SK-N-SH (cell line): Measurements from ENCODE around the gene ZSCAN10. TPM values are rescaled to one million over a fixed set of nuclear protein-coding genes. Genes with fewer than 3 reads are reported as not detected.

Experiments used
- CTCF ChIA-PET: fragments of 300-600, 350-600 bp; formaldehyde crosslinking; extraction: SDS; loops from one replicate; lab custom pipeline; 2021; lab: Yijun Ruan, JAX
- POLR2A ChIA-PET: fragments of 350-600 bp; sonication (Branson Sonifier 250); formaldehyde crosslinking; extraction: SDS; loops from one replicate; lab custom pipeline; 2020; ENCODE audit warnings: antibody characterized with exemption, inconsistent platforms; lab: Yijun Ruan, JAX
- DNase-seq: peaks from one replicate; pipeline ENCODE4 v3.0.0; 2012
- H2AFZ ChIP-seq: fragments of 200-600 bp; sonication (generic); 2 replicates; pipeline ENCODE4 v1.8.1; 2016; ENCODE audit warnings: antibody characterized with exemption, mild to moderate bottlenecking, low read depth
- H3F3A ChIP-seq: fragments of 200-600 bp; sonication (generic); replicated peaks from 2 replicates; pipeline ENCODE3; 2016; ENCODE audit warnings: antibody characterized with exemption, mild to moderate bottlenecking; ENCODE audit not compliant: insufficient read depth
- H3K27ac ChIP-seq, 2 experiments: fragments of 200-500 bp in 1 of 2; fragments of 200-600 bp in 1 of 2; sonication (Bioruptor generic) in 1 of 2; sonication (generic), shearing (Covaris generic) in 1 of 2; 2 replicates each; pipeline versions ENCODE4 v1.5.1 to v1.6.1; 2014 to 2016; ENCODE audit warnings: low read depth in 2 of 2, inconsistent platforms in 1 of 2, low read length in 1 of 2, mild to moderate bottlenecking in 1 of 2, mixed read lengths in 1 of 2
- H3K27me3 ChIP-seq: fragments of 200-600 bp; sonication (generic), shearing (Covaris generic); 2 replicates; pipeline ENCODE4 v1.6.1; 2016; ENCODE audit warnings: mixed run types; ENCODE audit not compliant: insufficient read depth
- H3K36me3 ChIP-seq, 2 experiments: fragments of 200-500 bp in 1 of 2; fragments of 200-600 bp in 1 of 2; sonication (Bioruptor generic) in 1 of 2; sonication (generic) in 1 of 2; replicated peaks in 1 of 2; 2 replicates each; pipeline versions ENCODE3 to v1.5.1; 2014 to 2016; ENCODE audit warnings: low read length in 1 of 2, mild to moderate bottlenecking in 1 of 2; ENCODE audit not compliant: insufficient read depth in 2 of 2, control insufficient read depth in 1 of 2
- H3K4me1 ChIP-seq, 2 experiments: fragments of 200-500 bp in 1 of 2; fragments of 200-600 bp in 1 of 2; sonication (Bioruptor generic) in 1 of 2; sonication (generic), shearing (Covaris generic) in 1 of 2; 2 replicates each; pipeline versions ENCODE4 v1.5.1 to v1.6.1; 2014 to 2016; ENCODE audit warnings: low read depth in 1 of 2, low read length in 1 of 2, mixed run types in 1 of 2; ENCODE audit not compliant: insufficient read depth in 2 of 2, control insufficient read depth in 1 of 2
- H3K4me2 ChIP-seq: fragments of 200-600 bp; sonication (generic), shearing (Covaris generic); 2 replicates; pipeline ENCODE4 v1.6.1; 2017; ENCODE audit warnings: mixed run types
- H3K4me3 ChIP-seq, 2 experiments: fragments of 200-500 bp in 1 of 2; fragments of 200-600 bp in 1 of 2; sonication (Bioruptor generic) in 1 of 2; sonication (generic), shearing (Covaris generic) in 1 of 2; 2 replicates each; pipeline versions ENCODE4 v1.5.1 to v1.8.1; 2014 to 2016; ENCODE audit warnings: low read depth in 2 of 2, inconsistent platforms in 1 of 2, low read length in 1 of 2, mild to moderate bottlenecking in 1 of 2, mixed read lengths in 1 of 2, moderate library complexity in 1 of 2
- H3K79me2 ChIP-seq: fragments of 200-600 bp; sonication (generic); 2 replicates; pipeline ENCODE4 v1.8.1; 2017; ENCODE audit warnings: mild to moderate bottlenecking; ENCODE audit not compliant: insufficient read depth
- H3K9ac ChIP-seq: fragments of 200-600 bp; sonication (generic); 2 replicates; pipeline ENCODE4 v1.6.1; 2017; ENCODE audit warnings: mixed run types
- H3K9me2 ChIP-seq: fragments of 200-600 bp; sonication (generic); 2 replicates; pipeline ENCODE4 v1.6.1; 2017; ENCODE audit warnings: mixed run types
- H3K9me3 ChIP-seq: fragments of 200-600 bp; sonication (generic); 2 replicates; pipeline ENCODE4 v1.6.1; 2017; ENCODE audit warnings: mixed run types, mild to moderate bottlenecking, moderate library complexity
- H4K20me1 ChIP-seq: fragments of 200-600 bp; sonication (generic); 2 replicates; pipeline ENCODE4 v1.6.1; 2017; ENCODE audit warnings: mild to moderate bottlenecking, mixed run types; ENCODE audit not compliant: insufficient read depth
- ELF1 ChIP-seq: IDR thresholded peaks from 2 replicates; pipeline ENCODE4 v1.4.0; 2012
- FOXM1 ChIP-seq: IDR thresholded peaks from 2 replicates; pipeline ENCODE4 v1.4.0; 2012; ENCODE audit warnings: low read depth, mild to moderate bottlenecking
- MAX ChIP-seq: IDR thresholded peaks from 2 replicates; pipeline ENCODE4 v1.4.0; 2012; ENCODE audit warnings: low read depth
- MXI1 ChIP-seq: IDR thresholded peaks from 2 replicates; pipeline ENCODE4 v1.6.1; 2012; ENCODE audit warnings: mild to moderate bottlenecking, low read depth, low read length, improper control_type of control experiment
- POLR2AphosphoS5 ChIP-seq: IDR thresholded peaks from 2 replicates; pipeline ENCODE4 v1.6.1; 2012; ENCODE audit warnings: low read depth, low read length
- REST ChIP-seq: IDR thresholded peaks from 2 replicates; pipeline ENCODE4 v1.6.1; 2012; ENCODE audit warnings: mild to moderate bottlenecking, low read depth, low read length, moderate library complexity
- SIN3A ChIP-seq: IDR thresholded peaks from 2 replicates; pipeline ENCODE4 v1.6.1; 2012; ENCODE audit warnings: low read depth, mild to moderate bottlenecking, low read length, moderate library complexity, borderline replicate concordance
- TAF1 ChIP-seq: IDR thresholded peaks from 2 replicates; pipeline ENCODE4 v1.6.1; 2012; ENCODE audit warnings: low read depth, mild to moderate bottlenecking, low read length, moderate library complexity, borderline replicate concordance
- USF2 ChIP-seq: fragments of 150-350 bp; IDR thresholded peaks from 2 replicates; pipeline ENCODE4 v1.6.1; 2017; ENCODE audit warnings: antibody characterized with exemption, low read length, low read depth, borderline replicate concordance
- WGBS: methylation state at CpG from one replicate; pipeline ENCODE4 v1.1.6; 2017; ENCODE audit warnings: low lambda C conversion rate; 5-methylcytosine and 5-hydroxymethylcytosine counted together
- polyA plus RNA-seq, 3 experiments: library from polyadenylated mRNA; depleted of rRNA; stranded (reverse); fragments of >200 nt; gene quantifications; 2 replicates each; pipeline ENCODE4 v1.2.3, GENCODE V29; 2012

The ZSCAN10 gene
- polyA plus RNA-seq, 1 of the 3 experiments (the other 2 are of a cell fraction) = 0.05 TPM

- 93% methylated on average over 12 of the region's 13 CpGs for WGBS
- CTCF ChIA-PET = interaction anchor here (1.1 to 4.6 kb wide), 4 partner anchors 9 to 109 kb away, joined by 3 to 43 read pairs (median 4); no protein-coding TSS in a partner anchor
Measured at GRCh38 chr16:3137267-3137666, 38.2 kb upstream of the ZSCAN10 start.

GRCh38 chr16:3135126-3135715, 36.1 kb upstream of the ZSCAN10 start:
- Histone ChIP-seq H3K9ac (peak overlapping the region; percentile 94), H2AFZ (peak overlapping the region; percentile 96), H3F3A (peaks cover 18% of the 10 kb centered on the region), H3K36me3 (peaks cover 16 to 27% of the 10 kb centered on the region in 2 experiments), H3K9me3 (no peaks in the 10 kb centered on the region), H3K4me3 (peak overlapping the region; percentile 81 to 96), H3K27me3 (no peaks in the 10 kb centered on the region), H4K20me1 (peaks cover 8% of the 10 kb centered on the region; the same call in 1 of the 2 replicates), H3K27ac (peak overlapping the region; percentile 77 to 82), H3K4me2 (peak overlapping the region; percentile 96), H3K4me1 (peaks cover 2 to 7% of the 10 kb centered on the region in 2 experiments; a peak in 3 of 4 replicates), H3K9me2 (no peaks in the 10 kb centered on the region), H3K79me2 (peaks cover 50% of the 10 kb centered on the region)
- WGBS = 0% methylated on average over 11 of the region's 43 CpGs
- POLR2A ChIA-PET = interaction anchor here (0.6 to 2.2 kb wide), 8 partner anchors 8 to 39 kb away, joined by 3 to 18 read pairs (median 4); no protein-coding TSS in a partner anchor
- CTCF ChIA-PET = interaction anchor here (0.8 to 4.6 kb wide), 7 partner anchors 15 to 267 kb away, joined by 3 to 43 read pairs (median 6); no protein-coding TSS in a partner anchor
- no peak for DNase-seq
- 0 out of 2 replicates have a peak, but pooled peaks have one; percentile 6 for TF ChIP-seq MAX
- 0 out of 2 replicates have a peak, but pooled peaks have one; percentile 40 for TF ChIP-seq MXI1
- no peak for TF ChIP-seq FOXM1
- no peak for TF ChIP-seq REST
- no peak for TF ChIP-seq SIN3A
- peak; percentile 54; the same call in 1 of the 2 replicates for TF ChIP-seq TAF1

More at GRCh38 chr16:3137267-3137666, 38.2 kb upstream of the ZSCAN10 start:
- H3K4me1 ChIP-seq = peaks cover 2 to 7% of the 10 kb centered on the region in 2 experiments; a peak in 3 of 4 replicates
- H3K27ac ChIP-seq = no peak overlapping the region
- H2AFZ ChIP-seq = no peak overlapping the region
- H3K9ac ChIP-seq = no peak overlapping the region
- no peaks in the 10 kb centered on the region for H3K9me2 ChIP-seq
- H3K27me3 ChIP-seq = no peaks in the 10 kb centered on the region
- no peak overlapping the region for H3K4me3 ChIP-seq
- H3K9me3 ChIP-seq = no peaks in the 10 kb centered on the region
- no peak overlapping the region for H3K4me2 ChIP-seq
- POLR2A ChIA-PET = interaction anchor here (1.3 kb wide), 1 partner anchor 12 kb away, joined by 3 read pairs; no protein-coding TSS in a partner anchor
- DNase-seq = no peak
- H3F3A ChIP-seq = peaks cover 4% of the 10 kb centered on the region
- TF ChIP-seq POLR2AphosphoS5 (no peak), SIN3A (no peak), USF2 (no peak), ELF1 (no peak), MAX (no peak)
- peaks cover 15 to 33% of the 10 kb centered on the region in 2 experiments for H3K36me3 ChIP-seq
- peaks cover 43% of the 10 kb centered on the region for H3K79me2 ChIP-seq
- H4K20me1 ChIP-seq = peaks cover 8% of the 10 kb centered on the region; the same call in 1 of the 2 replicates
